Adipocyte (in vitro differentiated cells): Measurements from ENCODE around the gene CUEDC1.

ENCODE experiments used
- DNase-seq: peaks from one replicate; pipeline ENCODE4 v3.0.0-alpha.2; 2015; ENCODE audit warnings: low read depth
- H3K27me3 ChIP-seq: replicated peaks from 2 replicates; pipeline ENCODE4 v1.7.0; 2013; ENCODE audit warnings: mild to moderate bottlenecking, low read length, moderate library complexity; ENCODE audit not compliant: control insufficient read depth, insufficient read depth
- H3K36me3 ChIP-seq: 2 replicates; pipeline ENCODE4 v1.7.0; 2013; ENCODE audit warnings: low read length, mild to moderate bottlenecking, moderate library complexity; ENCODE audit not compliant: control insufficient read depth, insufficient read depth, severe bottlenecking
- H3K4me1 ChIP-seq: 2 replicates; pipeline ENCODE4 v1.7.0; 2013; ENCODE audit warnings: mild to moderate bottlenecking, low read length, moderate library complexity; ENCODE audit not compliant: control insufficient read depth, insufficient read depth
- H3K4me3 ChIP-seq: 2 replicates; pipeline ENCODE4 v1.7.0; 2013; ENCODE audit warnings: mild to moderate bottlenecking, low read length, moderate library complexity
- H3K9ac ChIP-seq: 2 replicates; pipeline ENCODE4 v1.7.0; 2013; ENCODE audit warnings: mild to moderate bottlenecking, low read length, moderate library complexity
- H3K9me3 ChIP-seq: 2 replicates; pipeline ENCODE4 v1.7.0; 2013; ENCODE audit warnings: mild to moderate bottlenecking, low read length, moderate library complexity; ENCODE audit not compliant: control insufficient read depth

The CUEDC1 gene

GRCh38 chr17:57819285-57819684 lies 135.9 kb downstream of the CUEDC1 start:
- Histone ChIP-seq H3K36me3 (no peaks in the 10 kb centered on the region), H3K9ac (no peak overlapping the region), H3K27me3 (peaks cover 52% of the 10 kb centered on the region), H3K4me3 (no peak overlapping the region), H3K9me3 (no peaks in the 10 kb centered on the region), H3K4me1 (peaks cover 14% of the 10 kb centered on the region)
- DNase-seq = no peak

- Histone ChIP-seq H3K4me3 (no peak overlapping the region), H3K36me3 (no peaks in the 10 kb centered on the region), H3K4me1 (peaks cover 4% of the 10 kb centered on the region), H3K27me3 (peaks cover 61% of the 10 kb centered on the region), H3K9ac (no peak overlapping the region), H3K9me3 (no peaks in the 10 kb centered on the region)
- no peak for DNase-seq
Observed at GRCh38 chr17:57818066-57818465, 137.1 kb downstream of the CUEDC1 start.

GRCh38 chr17:57817299-57817698 lies 137.9 kb downstream of the CUEDC1 start:
- Histone ChIP-seq H3K4me1 (peaks cover 4% of the 10 kb centered on the region), H3K36me3 (no peaks in the 10 kb centered on the region), H3K4me3 (no peak overlapping the region), H3K27me3 (peaks cover 69% of the 10 kb centered on the region), H3K9ac (no peak overlapping the region), H3K9me3 (no peaks in the 10 kb centered on the region)
- DNase-seq = no peak

GRCh38 chr17:57814421-57814820 lies 140.8 kb downstream of the CUEDC1 start:
- DNase-seq = no peak
- H3K4me1 ChIP-seq = peaks cover 8% of the 10 kb centered on the region
- no peaks in the 10 kb centered on the region for H3K36me3 ChIP-seq
- no peaks in the 10 kb centered on the region for H3K9me3 ChIP-seq
- H3K4me3 ChIP-seq = no peak overlapping the region
- no peak overlapping the region for H3K9ac ChIP-seq
- peaks cover 84% of the 10 kb centered on the region for H3K27me3 ChIP-seq

GRCh38 chr17:57811638-57812280 lies 143.5 kb downstream of the CUEDC1 start:
- Histone ChIP-seq H3K36me3 (no peaks in the 10 kb centered on the region), H3K9me3 (no peaks in the 10 kb centered on the region), H3K4me1 (peaks cover 7% of the 10 kb centered on the region), H3K27me3 (peaks cover 79% of the 10 kb centered on the region), H3K4me3 (no peak overlapping the region), H3K9ac (no peak overlapping the region)
- DNase-seq = no peak
